ENCODE measurements around the gene CCDC172. TPM values are rescaled to one million over a fixed set of nuclear protein-coding genes. Genes with fewer than 3 reads are reported as not detected.

Gene CCDC172
- total RNA-seq, 2 experiments from 2014 or later: not detected

- no peak overlapping the region for H3K4me3 Mint-ChIP-seq
- no peaks in the 10 kb centered on the region for H3K27me3 Mint-ChIP-seq
- no peak for DNase-seq
- H3K9me3 Mint-ChIP-seq: no peaks in the 10 kb centered on the region
- no peak overlapping the region for H3K27ac Mint-ChIP-seq
- no peaks in the 10 kb centered on the region for H3K36me3 Mint-ChIP-seq
- H3K4me1 Mint-ChIP-seq: peaks cover 2% of the 10 kb centered on the region
These were observed 12.3 kb upstream of the CCDC172 start for GRCh38 chr10:116311706-116312490.

GRCh38 chr10:116312548-116312947, 11.7 kb upstream of the CCDC172 start:
- Mint-ChIP-seq H3K4me3 (no peak overlapping the region), H3K9me3 (no peaks in the 10 kb centered on the region), H3K27ac (no peak overlapping the region), H3K4me1 (peaks cover 5% of the 10 kb centered on the region), H3K36me3 (no peaks in the 10 kb centered on the region), H3K27me3 (no peaks in the 10 kb centered on the region)
- DNase-seq: no peak

- Mint-ChIP-seq H3K27me3 (no peaks in the 10 kb centered on the region), H3K4me3 (no peak overlapping the region), H3K4me1 (peaks cover 5% of the 10 kb centered on the region), H3K9me3 (no peaks in the 10 kb centered on the region), H3K27ac (no peak overlapping the region), H3K36me3 (no peaks in the 10 kb centered on the region)
- DNase-seq: no peak
These were observed 7.7 kb upstream of the CCDC172 start for GRCh38 chr10:116316503-116316902.

GRCh38 chr10:116324951-116325635, 845 bp downstream of the CCDC172 start:
- H3K27ac Mint-ChIP-seq: no peak overlapping the region
- no peaks in the 10 kb centered on the region for H3K4me1 Mint-ChIP-seq
- no peaks in the 10 kb centered on the region for H3K9me3 Mint-ChIP-seq
- peaks cover 9% of the 10 kb centered on the region for H3K27me3 Mint-ChIP-seq
- no peaks in the 10 kb centered on the region for H3K36me3 Mint-ChIP-seq
- DNase-seq: no peak
- no peak overlapping the region for H3K4me3 Mint-ChIP-seq

- no peaks in the 10 kb centered on the region for H3K9me3 Mint-ChIP-seq
- no peak overlapping the region for H3K27ac Mint-ChIP-seq
- H3K4me3 Mint-ChIP-seq: no peak overlapping the region
- no peaks in the 10 kb centered on the region for H3K36me3 Mint-ChIP-seq
- no peak for DNase-seq
- H3K27me3 Mint-ChIP-seq: peaks cover 9% of the 10 kb centered on the region
- no peaks in the 10 kb centered on the region for H3K4me1 Mint-ChIP-seq
These were observed 1.7 kb downstream of the CCDC172 start for GRCh38 chr10:116325987-116326386.

GRCh38 chr10:116329153-116329552, 4.9 kb downstream of the CCDC172 start:
- no peaks in the 10 kb centered on the region for H3K36me3 Mint-ChIP-seq
- H3K4me3 Mint-ChIP-seq: no peak overlapping the region
- no peaks in the 10 kb centered on the region for H3K4me1 Mint-ChIP-seq
- H3K27me3 Mint-ChIP-seq: peaks cover 9% of the 10 kb centered on the region
- H3K9me3 Mint-ChIP-seq: no peaks in the 10 kb centered on the region
- DNase-seq: no peak
- no peak overlapping the region for H3K27ac Mint-ChIP-seq

- H3K4me1 Mint-ChIP-seq: no peaks in the 10 kb centered on the region
- no peak overlapping the region for H3K4me3 Mint-ChIP-seq
- no peak for DNase-seq
- H3K27me3 Mint-ChIP-seq: no peaks in the 10 kb centered on the region
- no peaks in the 10 kb centered on the region for H3K36me3 Mint-ChIP-seq
- no peaks in the 10 kb centered on the region for H3K9me3 Mint-ChIP-seq
- H3K27ac Mint-ChIP-seq: no peak overlapping the region
These were observed 7.6 kb downstream of the CCDC172 start for GRCh38 chr10:116331815-116332214.

GRCh38 chr10:116336866-116337265, 12.6 kb downstream of the CCDC172 start:
- Mint-ChIP-seq H3K27me3 (peaks cover 3% of the 10 kb centered on the region), H3K9me3 (no peaks in the 10 kb centered on the region), H3K4me1 (no peaks in the 10 kb centered on the region), H3K4me3 (no peak overlapping the region), H3K27ac (no peak overlapping the region), H3K36me3 (no peaks in the 10 kb centered on the region)
- no peak for DNase-seq

GRCh38 chr10:116352125-116352524, 27.9 kb downstream of the CCDC172 start:
- H3K27me3 Mint-ChIP-seq: no peaks in the 10 kb centered on the region
- no peaks in the 10 kb centered on the region for H3K4me1 Mint-ChIP-seq
- H3K4me3 Mint-ChIP-seq: no peak overlapping the region
- DNase-seq: no peak
- no peak overlapping the region for H3K27ac Mint-ChIP-seq
- H3K9me3 Mint-ChIP-seq: peaks cover 11% of the 10 kb centered on the region
- H3K36me3 Mint-ChIP-seq: no peaks in the 10 kb centered on the region

- Mint-ChIP-seq H3K4me3 (no peak overlapping the region), H3K27me3 (no peaks in the 10 kb centered on the region), H3K36me3 (no peaks in the 10 kb centered on the region), H3K4me1 (no peaks in the 10 kb centered on the region), H3K27ac (no peak overlapping the region), H3K9me3 (peaks cover 11% of the 10 kb centered on the region)
- no peak for DNase-seq
These were observed 29.6 kb downstream of the CCDC172 start for GRCh38 chr10:116353817-116354216.

- peaks cover 11% of the 10 kb centered on the region for H3K9me3 Mint-ChIP-seq
- H3K27me3 Mint-ChIP-seq: no peaks in the 10 kb centered on the region
- no peak overlapping the region for H3K27ac Mint-ChIP-seq
- H3K4me3 Mint-ChIP-seq: no peak overlapping the region
- no peak for DNase-seq
- no peaks in the 10 kb centered on the region for H3K36me3 Mint-ChIP-seq
- no peaks in the 10 kb centered on the region for H3K4me1 Mint-ChIP-seq
These were observed 31.1 kb downstream of the CCDC172 start for GRCh38 chr10:116355341-116355740.

GRCh38 chr10:116356833-116357232, 32.6 kb downstream of the CCDC172 start:
- no peaks in the 10 kb centered on the region for H3K36me3 Mint-ChIP-seq
- no peaks in the 10 kb centered on the region for H3K4me1 Mint-ChIP-seq
- no peaks in the 10 kb centered on the region for H3K27me3 Mint-ChIP-seq
- H3K27ac Mint-ChIP-seq: no peak overlapping the region
- H3K9me3 Mint-ChIP-seq: peaks cover 8% of the 10 kb centered on the region
- H3K4me3 Mint-ChIP-seq: no peak overlapping the region
- DNase-seq: no peak

- DNase-seq: no peak
- no peak overlapping the region for H3K4me3 Mint-ChIP-seq
- no peaks in the 10 kb centered on the region for H3K9me3 Mint-ChIP-seq
- H3K36me3 Mint-ChIP-seq: no peaks in the 10 kb centered on the region
- H3K4me1 Mint-ChIP-seq: no peaks in the 10 kb centered on the region
- H3K27ac Mint-ChIP-seq: no peak overlapping the region
- H3K27me3 Mint-ChIP-seq: no peaks in the 10 kb centered on the region
These were observed 40.6 kb downstream of the CCDC172 start for GRCh38 chr10:116364868-116365267.

GRCh38 chr10:116371737-116372136, 47.5 kb downstream of the CCDC172 start:
- H3K4me3 Mint-ChIP-seq: no peak overlapping the region
- H3K27ac Mint-ChIP-seq: no peak overlapping the region
- no peaks in the 10 kb centered on the region for H3K9me3 Mint-ChIP-seq
- DNase-seq: no peak
- H3K4me1 Mint-ChIP-seq: no peaks in the 10 kb centered on the region
- H3K36me3 Mint-ChIP-seq: no peaks in the 10 kb centered on the region
- H3K27me3 Mint-ChIP-seq: peaks cover 11% of the 10 kb centered on the region

- Mint-ChIP-seq H3K27ac (no peak overlapping the region), H3K36me3 (no peaks in the 10 kb centered on the region), H3K4me1 (no peaks in the 10 kb centered on the region), H3K4me3 (no peak overlapping the region), H3K27me3 (no peaks in the 10 kb centered on the region), H3K9me3 (no peaks in the 10 kb centered on the region)
- DNase-seq: no peak
These were observed 58.0 kb downstream of the CCDC172 start for GRCh38 chr10:116382290-116382689.

GRCh38 chr10:116385311-116385710, 61.1 kb downstream of the CCDC172 start:
- DNase-seq: no peak
- no peaks in the 10 kb centered on the region for H3K9me3 Mint-ChIP-seq
- no peak overlapping the region for H3K27ac Mint-ChIP-seq
- H3K36me3 Mint-ChIP-seq: no peaks in the 10 kb centered on the region
- H3K4me1 Mint-ChIP-seq: no peaks in the 10 kb centered on the region
- H3K4me3 Mint-ChIP-seq: no peak overlapping the region
- H3K27me3 Mint-ChIP-seq: no peaks in the 10 kb centered on the region

Measured in activated naive CD8-positive, alpha-beta T cell treated with anti-CD3 and anti-CD28 coated beads for 36 hours (primary cell).